ENCODE measurements around the gene INHA. TPM values are rescaled to one million over a fixed set of nuclear protein-coding genes. Genes with fewer than 3 reads are reported as not detected.

INHA gene
- total RNA-seq, 1 experiment from 2014 or later: 0.31 TPM

DNA sequence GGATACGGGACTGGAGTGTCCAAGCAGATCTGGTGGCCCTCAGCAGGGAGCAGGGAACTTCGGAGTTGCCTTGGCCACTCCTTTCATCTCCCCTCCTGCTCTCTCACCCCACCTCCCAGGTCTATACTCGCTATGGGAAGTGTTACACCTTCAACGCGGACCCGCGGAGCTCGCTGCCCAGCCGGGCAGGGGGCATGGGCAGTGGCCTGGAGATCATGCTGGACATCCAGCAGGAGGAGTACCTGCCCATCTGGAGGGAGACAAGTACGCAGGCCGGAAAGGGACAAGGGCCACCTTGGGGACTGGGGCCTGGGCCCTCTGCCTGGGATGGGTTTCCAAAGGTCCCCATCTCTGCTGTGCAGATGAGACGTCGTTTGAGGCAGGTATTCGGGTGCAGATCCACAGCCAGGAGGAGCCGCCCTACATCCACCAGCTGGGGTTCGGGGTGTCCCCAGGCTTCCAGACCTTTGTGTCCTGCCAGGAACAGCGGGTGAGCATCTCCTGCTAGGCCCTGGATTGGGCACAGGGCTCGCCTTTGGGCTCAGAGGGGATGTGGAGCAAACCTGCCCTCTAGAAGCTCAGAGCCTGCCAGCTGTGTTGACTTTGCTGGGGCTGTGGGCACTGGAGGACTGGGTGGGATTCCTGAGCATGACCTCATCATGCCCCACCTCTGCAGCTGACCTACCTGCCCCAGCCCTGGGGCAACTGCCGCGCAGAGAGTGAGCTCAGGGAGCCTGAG lies 40.3 kb upstream of the INHA start:
- H3K14ac ChIP-seq (ENCODE audit: insufficient read depth, low read length): no peak overlapping the region; the same call in 1 of the 2 replicates
- Mint-ChIP-seq H3K27ac (peak overlapping the region in 1 of 3 experiments; percentile 14; a peak in 1 of 7 replicates), H3K27me3 (ENCODE audit: low read depth) (peaks cover 56% of the 10 kb centered on the region), H3K9me3 (no peaks in the 10 kb centered on the region; a peak in 2 of 5 replicates), H3K36me3 (ENCODE audit: insufficient read depth in 1 of 3, low read depth in 3 of 3) (no peaks in the 10 kb centered on the region), H3K4me3 (no peak overlapping the region; a peak in 1 of 5 replicates), H3K4me1 (peaks cover 24 to 30% of the 10 kb centered on the region in 2 experiments)
- H3K4ac ChIP-seq (ENCODE audit: low read depth, low read length): no peak overlapping the region
- no CpG with 5 or more reads among the region's 20 CpGs for WGBS (ENCODE audit: extremely low coverage, insufficient read length, low lambda C conversion rate)
- TF ChIP-seq, protein P1, sequence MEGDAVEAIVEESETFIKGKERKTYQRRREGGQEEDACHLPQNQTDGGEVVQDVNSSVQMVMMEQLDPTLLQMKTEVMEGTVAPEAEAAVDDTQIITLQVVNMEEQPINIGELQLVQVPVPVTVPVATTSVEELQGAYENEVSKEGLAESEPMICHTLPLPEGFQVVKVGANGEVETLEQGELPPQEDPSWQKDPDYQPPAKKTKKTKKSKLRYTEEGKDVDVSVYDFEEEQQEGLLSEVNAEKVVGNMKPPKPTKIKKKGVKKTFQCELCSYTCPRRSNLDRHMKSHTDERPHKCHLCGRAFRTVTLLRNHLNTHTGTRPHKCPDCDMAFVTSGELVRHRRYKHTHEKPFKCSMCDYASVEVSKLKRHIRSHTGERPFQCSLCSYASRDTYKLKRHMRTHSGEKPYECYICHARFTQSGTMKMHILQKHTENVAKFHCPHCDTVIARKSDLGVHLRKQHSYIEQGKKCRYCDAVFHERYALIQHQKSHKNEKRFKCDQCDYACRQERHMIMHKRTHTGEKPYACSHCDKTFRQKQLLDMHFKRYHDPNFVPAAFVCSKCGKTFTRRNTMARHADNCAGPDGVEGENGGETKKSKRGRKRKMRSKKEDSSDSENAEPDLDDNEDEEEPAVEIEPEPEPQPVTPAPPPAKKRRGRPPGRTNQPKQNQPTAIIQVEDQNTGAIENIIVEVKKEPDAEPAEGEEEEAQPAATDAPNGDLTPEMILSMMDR (conservative IDR thresholded peaks at IDR 0.05): no peak
- H2BK5ac ChIP-seq (ENCODE audit: insufficient read length, low read length): no peak overlapping the region
- no peaks in the 10 kb centered on the region; the same call in 1 of the 2 replicates for H3K27me3 ChIP-seq (ENCODE audit: insufficient read depth, low read length)
- no peaks in the 10 kb centered on the region for H4K20me1 ChIP-seq (ENCODE audit: control insufficient read depth, insufficient read depth, insufficient read length)
- peaks cover 3% of the 10 kb centered on the region for H3K23me2 ChIP-seq (ENCODE audit: insufficient read length, low read depth, low read length, poor library complexity, severe bottlenecking)
- no peaks in the 10 kb centered on the region for H3K4me1 ChIP-seq (ENCODE audit: insufficient read depth, low read length)
- no peak overlapping the region for H4K91ac ChIP-seq (ENCODE audit: insufficient read length, low read depth, low read length)
- no peaks in the 10 kb centered on the region for H3K79me1 ChIP-seq (ENCODE audit: insufficient read depth, low read depth, low read length, poor library complexity, severe bottlenecking)
- no peak overlapping the region for H2BK120ac ChIP-seq (ENCODE audit: low read depth, low read length, poor library complexity, severe bottlenecking)
- H2AFZ ChIP-seq (ENCODE audit: low read length): no peak overlapping the region
- no peak overlapping the region for H2BK12ac ChIP-seq (ENCODE audit: insufficient read length, low read depth, low read length)
- H3K4me2 ChIP-seq (ENCODE audit: insufficient read depth, insufficient read length, low read length): no peak overlapping the region
- no peak for DNase-seq
- no peak overlapping the region for H3K23ac ChIP-seq (ENCODE audit: insufficient read length, low read depth, low read length)
- no peak overlapping the region for H3T11ph ChIP-seq (ENCODE audit: low read length)
- H3K27ac ChIP-seq (ENCODE audit: insufficient read length, low read depth, low read length): no peak overlapping the region
- H3K9me3 ChIP-seq (ENCODE audit: control insufficient read depth, low read depth, low read length): no peaks in the 10 kb centered on the region
- no peak overlapping the region for H2BK20ac ChIP-seq (ENCODE audit: low read depth, low read length, poor library complexity, severe bottlenecking)
- no peak overlapping the region for H4K5ac ChIP-seq (ENCODE audit: insufficient read length, low read depth, low read length)
- H3K18ac ChIP-seq (ENCODE audit: insufficient read length, low read depth, low read length): no peak overlapping the region
- no peak overlapping the region for H3K9ac ChIP-seq (ENCODE audit: extremely low read depth, insufficient read length, low read length)
- H2BK15ac ChIP-seq (ENCODE audit: low read depth, low read length): no peak overlapping the region
- no peak overlapping the region for H2AK5ac ChIP-seq (ENCODE audit: insufficient read length, low read length)
- no peak overlapping the region for H4K8ac ChIP-seq (replicated peaks; ENCODE audit: insufficient read length, low read depth, low read length)
- no peak overlapping the region for H3K56ac ChIP-seq (ENCODE audit: insufficient read length, low read depth, low read length)
- no peaks in the 10 kb centered on the region for H3K79me2 ChIP-seq (ENCODE audit: insufficient read depth, low read length)
